K562 (cell line): ENCODE measurements around the gene LY6G6D. TPM values are rescaled to one million over a fixed set of nuclear protein-coding genes. Genes with fewer than 3 reads are reported as not detected.
A peak's percentile ranks its signal among the peaks of the same experiment; 100 is the strongest.

Experiments
- ATF1 ChIP-seq, 2 experiments: fragments of 450-650 bp in 1 of 2; IDR thresholded peaks; 2 replicates each; pipeline ENCODE4 v1.6.1; 2016; ENCODE audit warnings: missing compliant biosample characterization in 1 of 2, missing genetic modification characterization in 1 of 2
- BDP1 ChIP-seq: IDR thresholded peaks from 3 replicates; pipeline ENCODE4 v1.6.1; 2011; ENCODE audit not compliant: insufficient read length, insufficient read depth
- CHD2 ChIP-seq: IDR thresholded peaks from 2 replicates; pipeline ENCODE4 v1.6.1; 2011; ENCODE audit warnings: low read depth, low read length
- CHD4 ChIP-seq: fragments of 200-600 bp; sonication (generic); IDR thresholded peaks from 3 replicates; pipeline ENCODE4 v1.6.1; 2012; ENCODE audit warnings: low read depth, mild to moderate bottlenecking, mixed read lengths, low read length, inconsistent platforms; ENCODE audit not compliant: insufficient read depth, insufficient replicate concordance, poor library complexity, severe bottlenecking
- DNMT1 ChIP-seq: fragments of 450-650 bp; IDR thresholded peaks from 2 replicates; pipeline ENCODE4 v1.6.1; 2016; ENCODE audit warnings: antibody characterized with exemption, mild to moderate bottlenecking
- FOXJ2 ChIP-seq: fragments of 200-800 bp; sonication (Bioruptor generic); IDR thresholded peaks from 2 replicates; pipeline ENCODE4 v1.6.1; 2016; ENCODE audit warnings: missing genetic modification characterization, missing compliant biosample characterization
- HNRNPUL1 ChIP-seq: fragments of 200-400 bp; formaldehyde crosslinking; IDR thresholded peaks from 2 replicates; pipeline ENCODE4 v1.6.1; 2017; ENCODE audit warnings: low read length
- KLF6 ChIP-seq: fragments of 250-450 bp; sonication (Bioruptor Pico); IDR thresholded peaks from 2 replicates; pipeline ENCODE4 v1.4.0; 2020; ENCODE audit warnings: mild to moderate bottlenecking, moderate library complexity, borderline replicate concordance
- MBD2 ChIP-seq: sonication (generic); IDR thresholded peaks from 2 replicates; pipeline ENCODE4 v1.6.1; 2016; ENCODE audit warnings: low read depth, borderline replicate concordance
- NFATC3 ChIP-seq: fragments of 450-650 bp; IDR thresholded peaks from 2 replicates; pipeline ENCODE4 v1.6.1; 2017; ENCODE audit warnings: mild to moderate bottlenecking
- OTX1 ChIP-seq: fragments of 450-650 bp; formaldehyde crosslinking; IDR thresholded peaks from 2 replicates; pipeline ENCODE4 v1.4.0; 2022; ENCODE audit warnings: mild to moderate bottlenecking
- RUNX1 ChIP-seq: sonication (generic); IDR thresholded peaks from 2 replicates; pipeline ENCODE4 v1.6.1; 2016; ENCODE audit warnings: antibody characterized with exemption, low read depth
- SRSF3 ChIP-seq: fragments of 200-400 bp; formaldehyde crosslinking; IDR thresholded peaks from 2 replicates; pipeline ENCODE4 v1.6.1; 2016; ENCODE audit warnings: mild to moderate bottlenecking, low read length, moderate library complexity; ENCODE audit not compliant: insufficient read depth
- TCF7 ChIP-seq: sonication (generic); IDR thresholded peaks from 2 replicates; pipeline ENCODE4 v1.6.1; 2016; ENCODE audit warnings: antibody characterized with exemption, borderline replicate concordance
- ZFP1 ChIP-seq: fragments of 450-650 bp; formaldehyde crosslinking; IDR thresholded peaks from 2 replicates; pipeline ENCODE4 v1.4.0; 2020; ENCODE audit warnings: mild to moderate bottlenecking, mixed read lengths
- ZNF253 ChIP-seq: fragments of 250-450 bp; sonication (Bioruptor Pico); conservative IDR thresholded peaks from 2 replicates; pipeline ENCODE4 v1.6.1; 2021; ENCODE audit warnings: mild to moderate bottlenecking
- ZNF316 ChIP-seq: fragments of 450-650 bp; IDR thresholded peaks from 2 replicates; pipeline ENCODE4 v1.6.1; 2016
- ZNF41 ChIP-seq: fragments of 250-450 bp; sonication (Bioruptor Pico); conservative IDR thresholded peaks from 2 replicates; pipeline ENCODE4 v1.4.0; 2020; ENCODE audit warnings: mild to moderate bottlenecking
- polyA plus RNA-seq, 8 experiments: library from polyadenylated mRNA; depleted of rRNA in 4 of 8; stranded (reverse) in 5 of 8; unstranded in 3 of 8; fragments of >200 nt; fragmentation: Nextera tagmentation in 2 of 8; fragmentation: Illumina TruSeq in 1 of 8; extraction: Ambion mirVana in 2 of 8; extraction: Trizol in 1 of 8; gene quantifications; 2 replicates each; pipeline versions ENCODE4 v1.2.1 to v1.2.3, GENCODE V29; 2011 to 2014; ENCODE audit warnings: inconsistent platforms in 1 of 8, missing spikeins in 1 of 8
- total RNA-seq, 7 experiments: library from RNA; depleted of rRNA in 6 of 7; stranded (reverse); fragments of >200 nt in 6 of 7; fragmentation: Illumina TruSeq in 2 of 7; extraction: Trizol in 2 of 7; gene quantifications; 2 replicates each; pipeline versions ENCODE4 v1.2.1 to v1.2.3, GENCODE V29; 2011 to 2021; ENCODE audit warnings: low replicate concordance in 1 of 7
- TF ChIP-seq, protein P1 (sequence below): IDR thresholded peaks from 2 replicates; pipeline ENCODE4 v1.6.1; 2014; ENCODE audit warnings: antibody characterized with exemption
- TF ChIP-seq, protein P2 (sequence below): fragments of 250-450 bp; sonication (Bioruptor Pico); IDR thresholded peaks from 2 replicates; pipeline ENCODE4 v1.4.0; 2020; ENCODE audit warnings: mild to moderate bottlenecking, moderate library complexity

The LY6G6D gene
- total and polyA plus RNA-seq, 9 of the 15 experiments (the other 6 are each of a cell fraction or from before 2014, with no cell fraction given) = 0.30 to 0.38 TPM; not detected in 7

DNA sequence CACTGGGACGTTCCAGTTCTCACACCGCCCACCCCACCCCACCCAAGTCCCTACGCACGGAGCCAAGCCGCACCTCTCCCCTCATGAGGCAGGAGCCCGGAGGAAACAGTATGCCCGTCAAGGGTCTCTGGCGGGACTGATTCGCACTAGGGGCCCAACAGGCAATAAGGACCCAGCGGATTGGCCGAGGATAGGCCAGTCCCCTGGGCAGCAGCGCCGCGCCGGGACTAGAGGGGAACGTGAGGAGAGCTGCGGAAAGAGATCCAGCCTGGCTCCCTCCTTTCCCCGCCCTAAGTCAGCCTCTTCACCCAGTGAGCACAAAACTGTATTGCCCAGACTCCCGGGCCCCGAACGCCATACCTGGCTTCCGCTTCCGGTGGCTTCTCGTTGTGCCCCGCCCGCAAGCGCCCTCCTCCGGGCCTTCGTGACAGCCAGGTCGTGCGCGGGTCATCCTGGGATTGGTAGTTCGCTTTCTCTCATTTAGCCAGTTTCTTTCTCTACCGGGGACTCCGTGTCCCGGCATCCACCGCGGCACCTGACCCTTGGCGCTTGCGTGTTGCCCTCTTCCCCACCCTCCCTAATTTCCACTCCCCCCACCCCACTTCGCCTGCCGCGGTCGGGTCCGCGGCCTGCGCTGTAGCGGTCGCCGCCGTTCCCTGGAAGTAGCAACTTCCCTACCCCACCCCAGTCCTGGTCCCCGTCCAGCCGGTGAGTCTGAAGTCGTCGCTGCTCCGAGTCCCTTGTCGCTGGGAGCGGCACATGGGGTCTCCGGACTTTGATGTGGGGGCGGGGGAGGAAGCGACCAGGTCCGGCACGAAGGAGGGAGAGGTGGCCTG, 49.4 kb upstream of the LY6G6D start, which contains the start of gene CSNK2B (continued):
- TF ChIP-seq KLF6 (CRISPR knock-in tag) = peak; percentile 18; the same call in 1 of the 2 replicates
- peak; percentile 96 for TF ChIP-seq NFATC3
- TF ChIP-seq, protein P1, sequence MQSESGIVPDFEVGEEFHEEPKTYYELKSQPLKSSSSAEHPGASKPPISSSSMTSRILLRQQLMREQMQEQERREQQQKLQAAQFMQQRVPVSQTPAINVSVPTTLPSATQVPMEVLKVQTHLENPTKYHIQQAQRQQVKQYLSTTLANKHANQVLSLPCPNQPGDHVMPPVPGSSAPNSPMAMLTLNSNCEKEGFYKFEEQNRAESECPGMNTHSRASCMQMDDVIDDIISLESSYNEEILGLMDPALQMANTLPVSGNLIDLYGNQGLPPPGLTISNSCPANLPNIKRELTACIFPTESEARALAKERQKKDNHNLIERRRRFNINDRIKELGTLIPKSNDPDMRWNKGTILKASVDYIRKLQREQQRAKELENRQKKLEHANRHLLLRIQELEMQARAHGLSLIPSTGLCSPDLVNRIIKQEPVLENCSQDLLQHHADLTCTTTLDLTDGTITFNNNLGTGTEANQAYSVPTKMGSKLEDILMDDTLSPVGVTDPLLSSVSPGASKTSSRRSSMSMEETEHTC = peak; percentile 56; the same call in 1 of the 2 replicates
- TF ChIP-seq ZFP1 = no peak
- no peak for TF ChIP-seq HNRNPUL1
- no peak; the same call in 1 of the 2 replicates for TF ChIP-seq RUNX1
- no peak for TF ChIP-seq CHD4
- TF ChIP-seq ZNF41 (CRISPR knock-in tag) = no peak; the same call in 1 of the 2 replicates
- peak; percentile 12; the same call in 1 of the 2 replicates for TF ChIP-seq CHD2
- TF ChIP-seq FOXJ2 = peak; percentile 81
- TF ChIP-seq, protein P2, sequence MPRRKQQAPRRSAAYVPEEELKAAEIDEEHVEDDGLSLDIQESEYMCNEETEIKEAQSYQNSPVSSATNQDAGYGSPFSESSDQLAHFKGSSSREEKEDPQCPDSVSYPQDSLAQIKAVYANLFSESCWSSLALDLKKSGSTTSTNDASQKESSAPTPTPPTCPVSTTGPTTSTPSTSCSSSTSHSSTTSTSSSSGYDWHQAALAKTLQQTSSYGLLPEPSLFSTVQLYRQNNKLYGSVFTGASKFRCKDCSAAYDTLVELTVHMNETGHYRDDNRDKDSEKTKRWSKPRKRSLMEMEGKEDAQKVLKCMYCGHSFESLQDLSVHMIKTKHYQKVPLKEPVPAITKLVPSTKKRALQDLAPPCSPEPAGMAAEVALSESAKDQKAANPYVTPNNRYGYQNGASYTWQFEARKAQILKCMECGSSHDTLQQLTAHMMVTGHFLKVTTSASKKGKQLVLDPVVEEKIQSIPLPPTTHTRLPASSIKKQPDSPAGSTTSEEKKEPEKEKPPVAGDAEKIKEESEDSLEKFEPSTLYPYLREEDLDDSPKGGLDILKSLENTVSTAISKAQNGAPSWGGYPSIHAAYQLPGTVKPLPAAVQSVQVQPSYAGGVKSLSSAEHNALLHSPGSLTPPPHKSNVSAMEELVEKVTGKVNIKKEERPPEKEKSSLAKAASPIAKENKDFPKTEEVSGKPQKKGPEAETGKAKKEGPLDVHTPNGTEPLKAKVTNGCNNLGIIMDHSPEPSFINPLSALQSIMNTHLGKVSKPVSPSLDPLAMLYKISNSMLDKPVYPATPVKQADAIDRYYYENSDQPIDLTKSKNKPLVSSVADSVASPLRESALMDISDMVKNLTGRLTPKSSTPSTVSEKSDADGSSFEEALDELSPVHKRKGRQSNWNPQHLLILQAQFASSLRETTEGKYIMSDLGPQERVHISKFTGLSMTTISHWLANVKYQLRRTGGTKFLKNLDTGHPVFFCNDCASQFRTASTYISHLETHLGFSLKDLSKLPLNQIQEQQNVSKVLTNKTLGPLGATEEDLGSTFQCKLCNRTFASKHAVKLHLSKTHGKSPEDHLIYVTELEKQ (CRISPR knock-in tag) = peak; percentile 66; the same call in 1 of the 2 replicates
- TF ChIP-seq OTX1 (CRISPR knock-in tag) = peak; percentile 85
- no peak for TF ChIP-seq DNMT1
- no peak for TF ChIP-seq TCF7
- TF ChIP-seq ZNF316 = no peak; the same call in 1 of the 2 replicates
- TF ChIP-seq MBD2 = no peak
- no peak for TF ChIP-seq BDP1
- TF ChIP-seq ZNF253 (CRISPR knock-in tag) = no peak; the same call in 1 of the 2 replicates
- no peak for TF ChIP-seq SRSF3
- TF ChIP-seq ATF1 (CRISPR knock-in tag; IDR thresholded peaks at IDR 0.05) = no peak
- TF ChIP-seq ATF1 (tag; IDR thresholded peaks at IDR 0.05) = peak; percentile 96
